Fibroblast of skin of left biceps (primary cell): Measurements from ENCODE around the gene PAFAH2.
"Not testable (repeated sequence)": the region's sequence is repeated elsewhere in the genome, so short reads cannot be mapped to it uniquely, and the experiment has no call there.

ENCODE experiments used
- DNase-seq, 2 experiments: peaks; one replicate each; pipeline ENCODE4 v3.0.0-alpha.2; 2013; ENCODE audit warnings: low read depth in 2 of 2

PAFAH2 gene

DNA sequence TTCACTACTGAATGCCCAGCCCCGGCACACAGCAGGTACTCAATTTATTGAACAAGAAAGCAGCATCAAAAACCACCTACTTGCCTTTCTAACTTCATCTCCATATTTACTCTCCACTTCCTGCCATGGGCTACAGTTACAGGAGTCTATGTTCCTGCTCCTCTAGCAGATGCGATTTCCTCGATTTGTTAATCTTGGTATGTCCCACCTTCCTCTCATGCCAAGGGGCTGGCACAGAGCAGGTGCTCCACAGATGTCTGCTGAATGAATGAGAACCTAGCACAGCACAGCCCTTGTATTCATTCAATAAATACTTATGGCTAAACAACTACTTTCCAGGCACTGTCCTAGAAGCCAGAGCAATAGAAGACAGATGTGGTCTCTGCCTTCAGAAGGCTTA is 12.2 kb downstream of the PAFAH2 start:
- no peak for DNase-seq

DNA sequence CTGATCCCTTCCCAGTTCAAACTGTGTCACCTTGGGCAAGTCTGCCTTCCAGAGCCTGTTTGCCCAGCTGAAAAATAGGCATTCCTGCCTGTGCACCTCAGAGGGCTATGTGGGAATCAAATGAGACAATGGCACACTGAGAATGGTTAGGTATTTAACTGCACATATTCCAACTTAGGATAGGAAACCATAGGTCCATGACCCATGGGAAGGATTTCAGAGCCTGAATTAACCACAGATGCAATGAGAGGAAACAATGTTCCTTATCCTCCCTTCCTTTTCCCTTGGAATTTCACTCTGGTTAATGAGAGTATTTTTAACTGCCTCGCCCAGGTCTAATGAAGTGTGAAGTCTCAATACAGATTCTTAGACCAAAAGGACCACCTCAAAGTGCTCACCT is 12.7 kb downstream of the PAFAH2 start:
- no peak for DNase-seq

GRCh38 chr1:25979210-25979609 is 18.7 kb downstream of the PAFAH2 start:
- DNase-seq: no peak

GRCh38 chr1:25978403-25978802 is 19.5 kb downstream of the PAFAH2 start:
- no peak for DNase-seq

- no peak for DNase-seq
Observed at GRCh38 chr1:25977801-25978200, 20.1 kb downstream of the PAFAH2 start.

- DNase-seq: peak in 1 of 2 experiments; percentile 18
Observed at GRCh38 chr1:25973610-25974321, 24.1 kb downstream of the PAFAH2 start.

- DNase-seq: no peak
Observed at GRCh38 chr1:25971811-25972180, 26.1 kb downstream of the PAFAH2 start.

DNA sequence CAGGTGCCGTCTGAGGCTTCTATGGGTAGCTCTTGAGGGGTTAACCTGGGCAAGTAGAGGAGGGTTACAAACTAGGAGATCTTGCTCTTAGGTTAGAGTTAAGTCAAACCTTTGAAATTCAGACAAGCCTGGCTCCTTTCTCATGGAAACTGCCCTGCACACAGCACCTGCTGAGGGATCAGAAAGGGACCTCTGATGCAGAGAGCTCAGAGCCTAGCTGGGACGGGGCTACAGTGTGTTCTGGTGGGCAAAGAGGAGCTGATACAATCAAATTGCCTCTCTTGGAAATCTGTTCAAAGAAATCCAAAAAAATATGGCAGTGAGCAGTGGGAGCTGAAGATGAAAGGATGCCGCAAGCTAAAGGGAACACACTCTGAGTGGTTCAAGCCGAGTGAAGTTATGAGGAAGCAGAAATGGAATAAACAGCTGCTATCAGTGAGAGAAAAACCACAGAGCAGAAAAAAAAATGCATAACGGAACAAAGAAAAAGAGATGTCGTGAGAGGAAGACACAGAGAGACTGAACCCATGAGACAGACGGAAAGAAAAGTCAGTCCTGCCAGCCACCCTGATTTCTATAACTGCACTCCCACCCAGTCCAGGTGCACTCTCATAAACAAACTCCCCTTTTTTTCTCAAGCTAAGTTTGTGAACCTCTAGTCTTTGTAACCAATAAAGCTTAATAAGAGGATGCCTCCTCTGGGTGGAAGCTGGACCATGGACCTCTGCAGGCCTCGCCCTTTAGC is 26.6 kb downstream of the PAFAH2 start:
- no peak for DNase-seq

DNA sequence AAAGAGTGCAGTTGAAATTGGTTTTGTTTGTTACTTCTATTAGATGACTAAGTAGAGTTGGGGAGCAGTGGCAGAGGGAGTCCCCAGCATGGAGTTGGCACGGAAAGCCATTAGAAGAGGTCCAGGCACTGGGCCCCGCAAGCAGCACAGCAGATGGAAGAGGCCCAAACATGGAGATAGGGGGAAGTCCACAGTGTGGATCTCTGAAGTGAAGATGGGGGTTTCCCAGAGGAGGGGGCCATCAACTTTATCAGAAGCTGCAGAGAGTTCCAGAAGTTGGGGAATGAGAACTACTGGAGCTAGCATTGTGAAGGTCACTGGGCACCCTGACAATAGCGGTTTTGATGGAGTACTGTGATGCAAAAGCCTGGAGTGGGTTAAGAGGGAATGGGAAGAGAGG is 30.6 kb downstream of the PAFAH2 start:
- DNase-seq: no peak

GRCh38 chr1:25959611-25960010 is 38.3 kb downstream of the PAFAH2 start:
- peak in 1 of 2 experiments; percentile 13 for DNase-seq

DNA sequence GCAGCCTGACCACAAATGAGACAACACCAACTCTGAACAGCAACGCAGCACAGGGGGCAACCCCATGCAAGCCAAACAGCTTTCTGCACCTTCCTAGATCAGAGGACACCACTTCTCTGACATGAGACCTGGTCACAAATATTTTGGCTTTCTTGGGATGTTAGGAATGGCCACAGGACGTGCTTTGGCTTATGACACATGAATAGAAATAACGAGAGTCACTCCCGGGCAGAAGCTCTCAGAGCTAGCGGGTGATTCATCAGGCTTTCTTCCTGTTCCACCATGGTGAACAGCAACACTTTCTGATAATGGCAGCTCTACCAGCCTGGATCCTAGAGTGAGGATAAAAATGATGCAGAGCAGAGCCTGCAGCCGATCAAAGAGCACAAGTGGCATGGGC is 39.4 kb downstream of the PAFAH2 start:
- peak; percentile 48 to 50 for DNase-seq

DNA sequence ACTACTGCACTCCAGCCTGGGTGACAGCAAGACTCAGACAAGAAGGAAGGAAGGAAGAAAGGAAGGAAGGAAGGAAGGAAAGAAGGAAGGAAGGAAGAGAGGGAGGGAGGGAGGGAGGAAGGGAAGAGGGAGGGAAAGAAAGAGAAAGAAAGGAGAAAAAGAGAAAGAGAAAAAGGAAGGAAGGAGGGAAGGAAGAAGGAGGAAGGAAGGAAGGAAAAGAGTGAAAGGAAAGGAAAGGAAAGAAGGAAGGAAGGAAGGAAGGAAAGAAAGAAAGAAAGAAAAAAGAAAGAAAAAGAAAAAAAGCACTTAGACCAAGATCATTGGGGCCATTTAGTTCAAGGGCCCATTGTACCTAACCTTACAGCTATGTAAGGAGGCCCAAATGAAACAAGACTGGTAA is 42.3 kb downstream of the PAFAH2 start:
- DNase-seq: no peak

DNA sequence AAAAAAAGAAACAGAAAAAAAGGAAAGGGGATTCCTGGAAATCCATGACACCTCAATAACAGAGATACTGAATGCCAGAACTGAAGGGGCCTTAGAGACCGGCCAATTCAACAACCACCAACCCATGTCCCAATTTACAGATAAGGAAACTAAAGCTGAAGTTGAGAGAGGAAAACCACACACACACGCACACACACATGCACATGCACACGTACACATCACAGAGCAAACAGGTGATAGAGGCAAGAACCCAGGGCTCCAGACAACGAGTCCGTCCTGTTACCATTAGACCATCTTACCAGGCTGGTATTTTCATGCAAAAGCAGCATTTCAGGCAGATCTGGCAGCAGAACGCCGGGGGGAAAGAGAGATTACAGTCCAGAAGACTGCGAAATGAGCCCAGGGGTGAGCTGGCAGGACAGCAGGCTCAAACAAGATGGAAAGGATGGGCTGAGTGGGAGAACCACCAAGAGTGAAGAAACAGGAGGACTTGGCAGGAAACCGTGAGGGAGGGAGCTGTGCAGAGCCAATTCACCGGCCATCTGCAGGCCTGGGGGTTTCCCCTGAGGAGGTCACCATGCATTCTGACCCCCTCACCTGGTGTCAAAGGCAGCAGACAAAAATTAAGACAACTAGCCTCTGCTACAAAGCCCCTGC is 43.5 kb downstream of the PAFAH2 start:
- DNase-seq: no peak

DNA sequence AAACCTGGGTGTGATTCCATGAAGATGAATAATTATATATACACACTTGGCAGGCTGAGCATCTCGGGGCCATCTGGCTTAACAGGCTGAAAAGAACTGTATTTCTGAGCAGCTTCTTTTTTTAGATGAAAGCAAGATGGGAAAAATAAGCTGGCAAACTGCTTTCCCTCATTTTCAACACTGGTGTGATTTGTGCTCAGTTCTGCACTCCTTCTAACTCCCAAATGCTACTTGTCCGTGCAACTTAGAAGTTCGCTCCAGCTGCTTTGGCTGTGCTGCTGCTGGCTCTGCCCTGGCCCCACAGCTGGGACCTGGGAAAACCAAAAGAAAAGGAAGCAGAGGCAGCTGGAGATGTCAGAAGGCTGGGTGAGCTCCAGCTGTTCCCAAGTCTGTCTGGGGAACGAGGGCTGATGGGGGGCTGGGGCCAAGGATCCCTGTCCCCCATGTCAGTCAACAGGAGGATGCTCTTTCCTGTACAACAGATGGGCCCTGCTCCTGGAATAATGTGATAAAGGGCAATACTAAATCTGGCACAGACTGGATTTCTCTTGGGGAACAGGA is 44.9 kb downstream of the PAFAH2 start:
- peak; percentile 65 to 70 for DNase-seq

GRCh38 chr1:25948641-25949040 is 49.2 kb downstream of the PAFAH2 start:
- no peak for DNase-seq

DNA sequence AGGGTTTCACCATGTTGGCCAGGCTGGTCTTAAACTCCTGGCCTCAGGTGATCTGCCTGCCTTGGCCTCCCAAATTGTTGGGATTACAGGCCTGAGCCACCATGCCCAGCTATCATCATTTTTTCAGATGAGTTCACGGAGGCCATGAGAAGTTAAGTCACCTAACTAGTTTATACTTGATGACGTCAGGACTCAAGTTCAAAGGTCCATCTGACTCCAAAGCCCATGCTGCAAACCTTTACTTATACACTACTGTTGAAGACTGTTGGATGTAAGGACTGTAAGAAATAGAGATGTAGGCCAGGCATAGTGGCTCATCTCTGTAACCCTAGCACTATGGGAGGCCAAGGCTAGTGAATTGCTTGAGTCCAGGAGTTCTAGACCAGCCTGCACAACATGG is 50.8 kb downstream of the PAFAH2 start:
- DNase-seq: no peak

- no peak for DNase-seq
Observed at GRCh38 chr1:25945761-25946160, 52.1 kb downstream of the PAFAH2 start.

DNA sequence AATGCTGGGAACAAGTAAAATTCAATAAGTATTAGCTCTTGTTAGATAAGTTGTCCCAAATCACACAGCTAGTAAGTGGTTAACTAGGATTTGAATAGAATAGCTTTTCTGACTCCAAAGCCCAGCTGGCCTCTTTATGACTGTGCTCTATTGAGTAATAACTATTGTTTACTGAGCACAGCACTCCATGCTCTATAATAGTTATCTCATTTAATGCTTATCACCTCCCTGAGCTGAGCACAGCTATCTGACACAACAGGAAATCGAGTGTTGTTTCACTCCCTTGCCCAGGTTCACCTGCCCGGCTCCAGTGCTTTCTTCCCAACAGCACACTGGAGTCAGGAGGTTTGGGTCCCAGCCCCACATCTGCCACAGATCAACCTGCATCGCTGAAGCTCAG is 52.9 kb downstream of the PAFAH2 start:
- DNase-seq: no peak

- not testable (repeated sequence) for DNase-seq
Observed at GRCh38 chr1:25943511-25943910, 54.4 kb downstream of the PAFAH2 start.

GRCh38 chr1:25936947-25937346 is 60.9 kb downstream of the PAFAH2 start:
- no peak for DNase-seq

DNA sequence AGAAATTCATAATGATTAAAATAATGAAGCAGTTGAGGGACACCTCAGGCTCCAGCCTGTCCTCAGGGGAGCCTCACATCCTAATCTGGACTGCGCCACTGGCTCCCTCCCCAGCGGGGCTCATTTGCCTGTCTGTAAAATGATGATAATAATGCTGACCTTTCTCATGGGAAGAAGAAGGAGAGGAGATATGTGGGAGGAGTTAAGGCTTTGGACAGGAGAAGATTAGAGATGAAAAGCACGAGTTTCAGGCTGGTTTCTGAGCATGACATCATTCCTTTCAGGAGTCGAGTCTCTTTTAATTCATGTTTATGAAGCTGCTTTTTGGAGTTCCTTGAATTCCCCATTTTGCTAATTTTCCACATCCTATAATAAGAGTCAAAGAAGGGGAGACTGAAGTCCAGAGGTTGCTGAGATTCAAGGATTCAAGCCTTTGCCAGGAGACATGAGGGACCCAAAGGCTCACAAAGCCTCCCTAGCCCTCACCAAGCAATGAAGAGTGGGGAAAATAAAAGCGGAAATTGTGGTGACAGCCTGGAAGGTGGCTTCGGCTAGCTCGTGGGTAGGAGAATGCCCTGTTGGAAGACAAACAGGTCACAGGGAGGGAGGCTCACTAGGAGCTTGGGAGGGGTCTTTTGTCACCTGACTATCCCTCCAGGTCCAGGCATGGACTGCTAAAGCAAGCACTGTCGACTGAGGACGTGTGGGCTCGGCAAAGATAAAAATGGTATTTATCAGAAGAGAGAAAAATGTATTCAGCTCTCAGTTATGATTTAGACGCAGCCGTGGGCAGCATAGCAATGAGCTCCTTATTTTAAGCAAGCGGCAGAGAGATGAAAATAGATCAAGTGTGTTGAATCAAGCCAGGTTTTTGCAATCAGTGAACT is 64.1 kb downstream of the PAFAH2 start:
- no peak for DNase-seq
